ENCODE data around the gene PTPRG.

Gene PTPRG

GRCh38 chr3:62097121-62097520 lies 535.8 kb downstream of the PTPRG start:
- no peak for DNase-seq

GRCh38 chr3:62098646-62099365 lies 537.4 kb downstream of the PTPRG start:
- no peak for DNase-seq

GRCh38 chr3:62100282-62100989 lies 539.1 kb downstream of the PTPRG start:
- DNase-seq = no peak

- DNase-seq = no peak
These were observed 540.1 kb downstream of the PTPRG start for GRCh38 chr3:62101488-62101887.

- DNase-seq = no peak
These were observed 542.2 kb downstream of the PTPRG start for GRCh38 chr3:62103531-62103930.

GRCh38 chr3:62109534-62109933 lies 548.2 kb downstream of the PTPRG start:
- DNase-seq = peak; percentile 94

GRCh38 chr3:62110443-62111225 lies 549.3 kb downstream of the PTPRG start:
- DNase-seq = no peak

- DNase-seq = no peak
These were observed 551.7 kb downstream of the PTPRG start for GRCh38 chr3:62113092-62113491.

GRCh38 chr3:62114763-62115162 lies 553.4 kb downstream of the PTPRG start:
- no peak for DNase-seq

GRCh38 chr3:62117903-62118548 lies 556.7 kb downstream of the PTPRG start:
- no peak for DNase-seq

GRCh38 chr3:62119139-62119538 lies 557.8 kb downstream of the PTPRG start:
- no peak for DNase-seq

GRCh38 chr3:62122819-62123218 lies 561.4 kb downstream of the PTPRG start:
- DNase-seq = no peak

GRCh38 chr3:62125380-62125779 lies 564.0 kb downstream of the PTPRG start:
- DNase-seq = no peak

- no peak for DNase-seq
These were observed 565.7 kb downstream of the PTPRG start for GRCh38 chr3:62127116-62127515.

GRCh38 chr3:62128051-62128450 lies 566.7 kb downstream of the PTPRG start:
- DNase-seq = no peak

- no peak for DNase-seq
These were observed 567.3 kb downstream of the PTPRG start for GRCh38 chr3:62128681-62129080.

GRCh38 chr3:62131050-62131449 lies 569.7 kb downstream of the PTPRG start:
- DNase-seq = no peak

GRCh38 chr3:62131620-62132019 lies 570.2 kb downstream of the PTPRG start:
- peak; percentile 7 for DNase-seq

- DNase-seq = no peak
These were observed 570.7 kb downstream of the PTPRG start for GRCh38 chr3:62132027-62132602.

GRCh38 chr3:62133015-62133414 lies 571.6 kb downstream of the PTPRG start:
- no peak for DNase-seq

GRCh38 chr3:62134061-62134496 lies 572.7 kb downstream of the PTPRG start:
- DNase-seq = peak; percentile 47

GRCh38 chr3:62135741-62136140 lies 574.4 kb downstream of the PTPRG start:
- no peak for DNase-seq

GRCh38 chr3:62139957-62140356 lies 578.6 kb downstream of the PTPRG start:
- peak; percentile 8 for DNase-seq
